A549 (cell line): ENCODE measurements around the gene GALNT15. TPM values are rescaled to one million over a fixed set of nuclear protein-coding genes. Genes with fewer than 3 reads are reported as not detected.

Experiments used
- ATAC-seq, 2 experiments: fragments of 200-7000 bp in 1 of 2; fragments of >200 bp in 1 of 2; cut with Nextera tagmentation in 1 of 2; cut with Tn5 transposase in 1 of 2; 3 replicates each; pipeline versions ENCODE4 v1.8.0 to v1.9.1; 2018 to 2020; ENCODE audit warnings: mild to moderate bottlenecking in 1 of 2, moderate library complexity in 1 of 2
- CTCF ChIA-PET: fragments of 300-600 bp; sonication (Branson Sonifier 250); formaldehyde crosslinking; extraction: SDS; loops from one replicate; lab custom pipeline; 2021; ENCODE audit warnings: antibody characterized with exemption, inconsistent platforms; lab: Yijun Ruan, JAX
- POLR2A ChIA-PET: fragments of 350-600 bp; formaldehyde crosslinking; extraction: SDS; loops from one replicate; lab custom pipeline; 2021; ENCODE audit warnings: antibody characterized with exemption, inconsistent platforms; lab: Yijun Ruan, JAX
- DNase-seq, 2 experiments: peaks; one replicate each; pipeline versions ENCODE4 v3.0.0 to v3.0.0-alpha.2; 2011 to 2016; ENCODE audit warnings: low read depth in 1 of 2, low spot score in 1 of 2
- FAIRE-seq: peaks from 2 replicates; lab custom pipeline; 2011; peaks lifted over from hg19 to GRCh38; lab: Jason Lieb, UNC
- H3K27ac ChIP-seq, 2 experiments: fragments of >200 bp; sonication (Bioruptor Twin); formaldehyde crosslinking; 3 replicates each; pipeline ENCODE4 v1.5.1; 2016 to 2017
- H3K4me1 ChIP-seq: fragments of >200 bp; sonication (Bioruptor Twin); formaldehyde crosslinking; 3 replicates; pipeline ENCODE4 v1.6.1; 2016
- H3K4me2 ChIP-seq: fragments of >200 bp; sonication (Bioruptor Twin); formaldehyde crosslinking; 3 replicates; pipeline ENCODE4 v1.6.1; 2016
- H3K4me3 ChIP-seq: fragments of >200 bp; sonication (Bioruptor Twin); formaldehyde crosslinking; 3 replicates; pipeline ENCODE4 v1.5.1; 2016
- H3K9me3 ChIP-seq: fragments of >200 bp; sonication (Bioruptor Twin); formaldehyde crosslinking; 3 replicates; pipeline ENCODE4 v1.6.1; 2016
- BHLHE40 ChIP-seq: IDR thresholded peaks from 2 replicates; pipeline ENCODE4 v1.6.1; 2012; ENCODE audit warnings: low read depth, low read length, inconsistent platforms
- CBX2 ChIP-seq: fragments of 200-600 bp; sonication (generic); IDR thresholded peaks from 2 replicates; pipeline ENCODE4 v1.6.1; 2016; ENCODE audit warnings: low read depth, mild to moderate bottlenecking, borderline replicate concordance
- CEBPB ChIP-seq, 2 experiments: fragments of >200 bp in 1 of 2; sonication (Bioruptor Twin) in 1 of 2; formaldehyde crosslinking in 1 of 2; IDR thresholded peaks; 2 replicates each; pipeline ENCODE4 v1.6.1; 2012 to 2016
- CHD2 ChIP-seq: fragments of 150-350 bp; IDR thresholded peaks from 2 replicates; pipeline ENCODE4 v1.6.1; 2014; ENCODE audit warnings: low read length; ENCODE audit not compliant: partially characterized antibody
- EHMT2 ChIP-seq: fragments of 200-600 bp; sonication (generic); IDR thresholded peaks from 2 replicates; pipeline ENCODE4 v1.6.1; 2016; ENCODE audit warnings: antibody characterized with exemption, low read depth, mild to moderate bottlenecking, moderate library complexity
- ELK1 ChIP-seq: fragments of 150-350 bp; IDR thresholded peaks from 2 replicates; pipeline ENCODE4 v1.6.1; 2014; ENCODE audit warnings: low read depth, mild to moderate bottlenecking, low read length
- EP300 ChIP-seq, 2 experiments: fragments of >200 bp; sonication (Bioruptor Twin); formaldehyde crosslinking; IDR thresholded peaks; 2 replicates in 1 of 2; 3 replicates in 1 of 2; pipeline ENCODE4 v1.6.1; 2016 to 2017
- ESRRA ChIP-seq: fragments of 150-350 bp; IDR thresholded peaks from 2 replicates; pipeline ENCODE4 v1.6.1; 2014; ENCODE audit warnings: mild to moderate bottlenecking, low read length, borderline replicate concordance
- FOSB ChIP-seq: fragments of 250-450 bp; sonication (Bioruptor Pico); IDR thresholded peaks from 2 replicates; pipeline ENCODE4 v1.5.0; 2020; ENCODE audit warnings: mild to moderate bottlenecking, moderate library complexity
- FOXS1 ChIP-seq: fragments of 250-450 bp; sonication (Bioruptor Pico); IDR thresholded peaks from 2 replicates; pipeline ENCODE4 v1.5.0; 2020; ENCODE audit warnings: mild to moderate bottlenecking, moderate library complexity
- GATA3 ChIP-seq: IDR thresholded peaks from 2 replicates; pipeline ENCODE4 v1.6.1; 2012; ENCODE audit warnings: borderline replicate concordance
- HDAC2 ChIP-seq: fragments of 200-600 bp; sonication (generic); IDR thresholded peaks from 2 replicates; pipeline ENCODE4 v1.6.1; 2016
- HEYL ChIP-seq: fragments of 250-450 bp; sonication (Bioruptor Pico); IDR thresholded peaks from 2 replicates; pipeline ENCODE4 v1.8.0; 2021; ENCODE audit warnings: mild to moderate bottlenecking, moderate library complexity
- HOXB13 ChIP-seq: fragments of 250-450 bp; sonication (Bioruptor Pico); IDR thresholded peaks from 2 replicates; pipeline ENCODE4 v1.5.0; 2020; ENCODE audit warnings: low read depth, mild to moderate bottlenecking, moderate library complexity
- HOXB5 ChIP-seq: fragments of 250-450 bp; sonication (Bioruptor Pico); IDR thresholded peaks from 2 replicates; pipeline ENCODE4 v1.5.0; 2020; ENCODE audit warnings: mild to moderate bottlenecking, moderate library complexity
- JUN ChIP-seq, 2 experiments: fragments of >200 bp; sonication (Bioruptor Twin); formaldehyde crosslinking; IDR thresholded peaks; 2 replicates in 1 of 2; 3 replicates in 1 of 2; pipeline ENCODE4 v1.6.1; 2016 to 2017
- JUNB ChIP-seq: fragments of >200 bp; sonication (Bioruptor Twin); formaldehyde crosslinking; IDR thresholded peaks from 2 replicates; pipeline ENCODE4 v1.6.1; 2016
- KDM1A ChIP-seq: fragments of 200-600 bp; sonication (generic); IDR thresholded peaks from 2 replicates; pipeline ENCODE4 v1.6.1; 2016; ENCODE audit warnings: low read depth, mild to moderate bottlenecking
- KDM5A ChIP-seq: fragments of 200-600 bp; sonication (generic); IDR thresholded peaks from 2 replicates; pipeline ENCODE4 v1.6.1; 2016; ENCODE audit warnings: antibody characterized with exemption, mild to moderate bottlenecking
- MAFK ChIP-seq: fragments of 450-650 bp; IDR thresholded peaks from 2 replicates; pipeline ENCODE4 v1.6.1; 2014; ENCODE audit not compliant: partially characterized antibody
- MAX ChIP-seq: IDR thresholded peaks from 2 replicates; pipeline ENCODE4 v1.6.1; 2012
- MYC ChIP-seq: IDR thresholded peaks from 2 replicates; pipeline ENCODE4 v1.6.1; 2012; ENCODE audit warnings: mild to moderate bottlenecking, inconsistent platforms, low read length, improper control_type of control experiment, borderline replicate concordance
- NFE2L2 ChIP-seq: fragments of 150-350 bp; conservative IDR thresholded peaks from 2 replicates; pipeline ENCODE4 v1.6.1; 2014; ENCODE audit warnings: low read length
- NPAS2 ChIP-seq: fragments of 250-450 bp; sonication (Bioruptor Pico); IDR thresholded peaks from 2 replicates; pipeline ENCODE4 v1.8.0; 2022; ENCODE audit warnings: mild to moderate bottlenecking, moderate library complexity, borderline replicate concordance
- PBX3 ChIP-seq: IDR thresholded peaks from 2 replicates; pipeline ENCODE4 v1.6.1; 2012
- POLR2A ChIP-seq: IDR thresholded peaks from 2 replicates; pipeline ENCODE4 v1.6.1; 2012; ENCODE audit warnings: mild to moderate bottlenecking, low read length
- POLR2AphosphoS2 ChIP-seq: conservative IDR thresholded peaks from 2 replicates; pipeline ENCODE4 v1.6.1; 2012; ENCODE audit warnings: low read length, improper control_type of control experiment, inconsistent platforms
- RAD21 ChIP-seq, 2 experiments: fragments of >200 bp in 1 of 2; sonication (Bioruptor Twin) in 1 of 2; formaldehyde crosslinking in 1 of 2; IDR thresholded peaks in 1 of 2; conservative IDR thresholded peaks in 1 of 2; 2 replicates in 1 of 2; 3 replicates in 1 of 2; pipeline ENCODE4 v1.6.1; 2012 to 2018; ENCODE audit warnings: inconsistent platforms in 1 of 2
- RARB ChIP-seq: fragments of 250-450 bp; sonication (Bioruptor Pico); IDR thresholded peaks from 2 replicates; pipeline ENCODE4 v1.8.0; 2021; ENCODE audit warnings: mild to moderate bottlenecking, moderate library complexity
- RNF2 ChIP-seq: fragments of 200-600 bp; sonication (generic); IDR thresholded peaks from 2 replicates; pipeline ENCODE4 v1.6.1; 2016; ENCODE audit warnings: low read depth, mild to moderate bottlenecking, antibody characterized with exemption, moderate library complexity, borderline replicate concordance
- SMC3 ChIP-seq: fragments of >200 bp; sonication (Bioruptor Twin); formaldehyde crosslinking; IDR thresholded peaks from 3 replicates; pipeline ENCODE4 v1.6.1; 2018; ENCODE audit warnings: inconsistent platforms
- SREBF2 ChIP-seq: fragments of 450-650 bp; IDR thresholded peaks from 2 replicates; pipeline ENCODE4 v1.6.1; 2014; ENCODE audit warnings: mild to moderate bottlenecking, moderate library complexity
- TP53 ChIP-seq: fragments of 250-450 bp; sonication (Bioruptor Pico); IDR thresholded peaks from 2 replicates; pipeline ENCODE4 v1.5.0; 2021; ENCODE audit warnings: mild to moderate bottlenecking, moderate library complexity
- ZC3H11A ChIP-seq: fragments of 450-650 bp; IDR thresholded peaks from 2 replicates; pipeline ENCODE4 v1.6.1; 2014; ENCODE audit warnings: antibody characterized with exemption, mild to moderate bottlenecking
- WGBS: methylation state at CpG from one replicate; pipeline ENCODE4 v1.1.6; 2017; ENCODE audit errors: missing lambda C conversion rate; 5-methylcytosine and 5-hydroxymethylcytosine counted together
- polyA plus RNA-seq, 4 experiments: library from polyadenylated mRNA; depleted of rRNA in 3 of 4; stranded (reverse); fragments of >200 nt; fragmentation: RNase III in 1 of 4; extraction: RNeasy Plus Mini Kit Qiagen cat#74134 plus additional on column Dnase treatment in 1 of 4; gene quantifications; 2 replicates in 3 of 4; 3 replicates in 1 of 4; pipeline ENCODE4 v1.2.3, GENCODE V29; 2011 to 2017
- TF ChIP-seq, protein P1 (sequence below): IDR thresholded peaks from 2 replicates; pipeline ENCODE4 v1.6.1; 2012; ENCODE audit warnings: low read depth, borderline replicate concordance
- TF ChIP-seq, protein P2 (sequence below): fragments of 250-450 bp; sonication (Bioruptor Pico); IDR thresholded peaks from 2 replicates; pipeline ENCODE4 v1.5.0; 2020; ENCODE audit warnings: low read depth, mild to moderate bottlenecking, moderate library complexity

Gene GALNT15
- polyA plus RNA-seq, 2 of the 4 experiments (the other 2 are of a cell fraction): 0.04 TPM; not detected in 1

DNA sequence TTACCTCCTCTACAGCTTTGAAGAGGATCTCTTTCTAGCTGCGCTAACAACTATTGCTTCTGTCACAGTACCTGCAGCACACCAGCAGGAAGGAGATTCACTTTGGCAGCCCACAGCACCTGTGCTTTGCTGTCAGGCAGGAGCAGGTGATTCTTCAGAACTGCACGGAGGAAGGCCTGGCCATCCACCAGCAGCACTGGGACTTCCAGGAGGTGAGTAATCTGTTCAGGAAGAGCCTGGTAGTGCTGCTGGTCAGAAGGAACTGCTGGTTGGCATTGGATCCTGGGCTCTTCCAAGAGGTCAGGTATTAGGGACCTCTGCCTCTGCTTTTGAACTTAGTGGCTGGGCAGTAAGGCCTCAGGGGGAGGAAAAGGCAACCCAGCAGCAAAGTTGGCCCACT, 48.1 kb downstream of the GALNT15 start:
- H3K4me1 ChIP-seq: no peaks in the 10 kb centered on the region
- no peak for TF ChIP-seq BHLHE40
- no peak for TF ChIP-seq JUN (IDR thresholded peaks at IDR 0.05)
- no peak for TF ChIP-seq HDAC2
- TF ChIP-seq CBX2: no peak
- no peak for TF ChIP-seq SREBF2
- no peak for TF ChIP-seq EP300 (IDR thresholded peaks at IDR 0.05)
- no peak for TF ChIP-seq MAFK
- TF ChIP-seq ESRRA: no peak
- TF ChIP-seq CEBPB (IDR thresholded peaks at IDR 0.05): no peak
- no peak for TF ChIP-seq KDM5A
- no peak for TF ChIP-seq POLR2AphosphoS2
- no peak for TF ChIP-seq EHMT2
- H3K27ac ChIP-seq: no peak overlapping the region
- FAIRE-seq (no peak), ATAC-seq (no peak), DNase-seq (no peak)
- H3K4me3 ChIP-seq: no peak overlapping the region
- CTCF ChIA-PET: interaction anchor here (0.5 kb wide), 1 partner anchor 358 kb away, joined by 3 read pairs; no protein-coding TSS in a partner anchor
- no peak overlapping the region for H3K4me2 ChIP-seq
- POLR2A ChIA-PET: no interaction called here
- 63% methylated on average over 2 of the region's 2 CpGs for WGBS
- H3K9me3 ChIP-seq: no peaks in the 10 kb centered on the region

GRCh38 chr3:16224325-16224724, 49.8 kb downstream of the GALNT15 start:
- TF ChIP-seq TP53 (no peak), RARB (CRISPR knock-in tag) (no peak), BHLHE40 (no peak), POLR2A (no peak), MAX (no peak), RNF2 (no peak), NFE2L2 (no peak), FOSB (CRISPR knock-in tag) (no peak), KDM1A (no peak), JUNB (no peak)
- TF ChIP-seq, protein P1, sequence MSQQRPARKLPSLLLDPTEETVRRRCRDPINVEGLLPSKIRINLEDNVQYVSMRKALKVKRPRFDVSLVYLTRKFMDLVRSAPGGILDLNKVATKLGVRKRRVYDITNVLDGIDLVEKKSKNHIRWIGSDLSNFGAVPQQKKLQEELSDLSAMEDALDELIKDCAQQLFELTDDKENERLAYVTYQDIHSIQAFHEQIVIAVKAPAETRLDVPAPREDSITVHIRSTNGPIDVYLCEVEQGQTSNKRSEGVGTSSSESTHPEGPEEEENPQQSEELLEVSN: no peak
- FAIRE-seq (no peak), DNase-seq (no peak), ATAC-seq (no peak)
- Histone ChIP-seq H3K27ac (no peak overlapping the region), H3K4me3 (no peak overlapping the region), H3K9me3 (no peaks in the 10 kb centered on the region), H3K4me1 (no peaks in the 10 kb centered on the region), H3K4me2 (no peak overlapping the region)
- CTCF ChIA-PET: no interaction called here
- WGBS: 89% methylated on average over 2 of the region's 2 CpGs
- POLR2A ChIA-PET: no interaction called here

GRCh38 chr3:16227566-16227965, 53.1 kb downstream of the GALNT15 start:
- H3K4me2 ChIP-seq: no peak overlapping the region
- H3K27ac ChIP-seq: no peak overlapping the region
- TF ChIP-seq NPAS2 (CRISPR knock-in tag) (no peak), MYC (no peak), CHD2 (no peak), RAD21 (conservative IDR thresholded peaks at IDR 0.05 in 1 of 2, IDR thresholded peaks at IDR 0.05 in 1 of 2) (no peak), HEYL (no peak), CBX2 (no peak), GATA3 (no peak), PBX3 (no peak), MAFK (no peak), HOXB5 (CRISPR knock-in tag) (no peak), FOXS1 (no peak), NFE2L2 (no peak), ZC3H11A (no peak), SMC3 (no peak), ELK1 (no peak), HOXB13 (CRISPR knock-in tag) (no peak)
- TF ChIP-seq, protein P2, sequence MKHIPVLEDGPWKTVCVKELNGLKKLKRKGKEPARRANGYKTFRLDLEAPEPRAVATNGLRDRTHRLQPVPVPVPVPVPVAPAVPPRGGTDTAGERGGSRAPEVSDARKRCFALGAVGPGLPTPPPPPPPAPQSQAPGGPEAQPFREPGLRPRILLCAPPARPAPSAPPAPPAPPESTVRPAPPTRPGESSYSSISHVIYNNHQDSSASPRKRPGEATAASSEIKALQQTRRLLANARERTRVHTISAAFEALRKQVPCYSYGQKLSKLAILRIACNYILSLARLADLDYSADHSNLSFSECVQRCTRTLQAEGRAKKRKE (CRISPR knock-in tag): no peak
- CTCF ChIA-PET: interaction anchor here (0.7 to 2.3 kb wide), 2 partner anchors 15 to 30 kb away, joined by 3 to 11 read pairs; no protein-coding TSS in a partner anchor
- ATAC-seq: no peak
- FAIRE-seq: no peak
- H3K4me1 ChIP-seq: no peaks in the 10 kb centered on the region
- no peaks in the 10 kb centered on the region for H3K9me3 ChIP-seq
- POLR2A ChIA-PET: no interaction called here
- no peak overlapping the region for H3K4me3 ChIP-seq
- DNase-seq: no peak
- WGBS: 12% methylated on average over 1 of the region's 1 CpG
